Osteoblast (primary cell): ENCODE results near the gene PRKAB2. TPM values are rescaled to one million over a fixed set of nuclear protein-coding genes. Genes with fewer than 3 reads are reported as not detected.

Experiments used
- DNase-seq: peaks from one replicate; pipeline ENCODE4 v3.0.0; 2011; ENCODE audit warnings: low spot score, mixed read lengths; ENCODE audit not compliant: insufficient read length; ENCODE audit errors: missing footprints
- H2AFZ ChIP-seq: 2 replicates; pipeline ENCODE4 v1.6.0; 2011; ENCODE audit warnings: mild to moderate bottlenecking, low read length
- H3K27ac ChIP-seq: 2 replicates; pipeline ENCODE4 v1.5.1; 2011; ENCODE audit warnings: mild to moderate bottlenecking, low read depth, low read length, moderate library complexity
- H3K27me3 ChIP-seq: 2 replicates; pipeline ENCODE4 v1.6.0; 2012; ENCODE audit warnings: mild to moderate bottlenecking, control low read depth, inconsistent platforms, low read length, moderate library complexity; ENCODE audit not compliant: insufficient read depth
- H3K36me3 ChIP-seq: 2 replicates; pipeline ENCODE4 v1.5.1; 2011; ENCODE audit warnings: mild to moderate bottlenecking, low read length, control low read depth, moderate library complexity; ENCODE audit not compliant: insufficient read depth
- H3K4me1 ChIP-seq: 2 replicates; pipeline ENCODE4 v1.5.1; 2011; ENCODE audit warnings: mild to moderate bottlenecking, low read length, control low read depth, moderate library complexity; ENCODE audit not compliant: insufficient read depth
- H3K4me2 ChIP-seq: 2 replicates; pipeline ENCODE4 v1.6.0; 2011; ENCODE audit warnings: mild to moderate bottlenecking, low read length; ENCODE audit not compliant: insufficient read depth
- H3K4me3 ChIP-seq: fragments of 200-600 bp; sonication (generic); 3 replicates; pipeline ENCODE4 v1.5.1; 2012; ENCODE audit warnings: mild to moderate bottlenecking, low read length, inconsistent platforms; ENCODE audit not compliant: insufficient read depth
- H3K79me2 ChIP-seq: 2 replicates; pipeline ENCODE4 v1.6.0; 2012; ENCODE audit warnings: mild to moderate bottlenecking, low read length, control low read depth, inconsistent platforms; ENCODE audit not compliant: insufficient read depth
- H3K9me3 ChIP-seq: 2 replicates; pipeline ENCODE4 v1.5.1; 2011; ENCODE audit warnings: low read depth, low read length, control low read depth
- H4K20me1 ChIP-seq: 2 replicates; pipeline ENCODE4 v1.6.0; 2012; ENCODE audit warnings: mild to moderate bottlenecking, low read length, control low read depth; ENCODE audit not compliant: insufficient read depth
- total RNA-seq: library from RNA; depleted of rRNA; stranded (reverse); fragments of >200 nt; gene quantifications from 2 replicates; pipeline ENCODE4 v1.2.3, GENCODE V29; 2012
- TF ChIP-seq, protein P1 (sequence below): IDR thresholded peaks from 2 replicates; pipeline ENCODE4 v1.5.1; 2011; ENCODE audit warnings: mild to moderate bottlenecking, low read depth, low read length, moderate library complexity; ENCODE audit errors: extremely low read depth

PRKAB2 gene
- total RNA-seq, 1 donor = 22.8 TPM

DNA sequence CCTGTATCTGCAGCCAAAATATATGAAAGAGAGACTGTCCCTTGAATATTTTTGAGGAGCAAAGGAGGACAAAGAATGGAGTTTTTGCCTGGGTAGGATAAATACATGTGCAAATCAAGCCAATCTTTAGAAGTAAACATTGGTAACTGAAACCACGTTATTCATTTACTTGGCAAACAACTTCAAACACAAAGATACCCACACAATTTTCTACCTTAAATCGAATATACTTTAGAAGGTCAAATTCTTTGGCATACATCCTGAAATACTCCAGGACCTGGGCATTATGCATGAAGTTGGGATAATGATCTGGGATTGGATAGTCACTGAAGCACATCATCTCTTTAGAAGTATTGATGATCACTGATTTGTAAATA, 43.3 kb upstream of the PRKAB2 start:
- DNase-seq = no peak
- H3K4me2 ChIP-seq = no peak overlapping the region
- H3K27ac ChIP-seq = no peak overlapping the region
- no peaks in the 10 kb centered on the region for H4K20me1 ChIP-seq
- H2AFZ ChIP-seq = no peak overlapping the region
- no peaks in the 10 kb centered on the region for H3K4me1 ChIP-seq
- TF ChIP-seq, protein P1, sequence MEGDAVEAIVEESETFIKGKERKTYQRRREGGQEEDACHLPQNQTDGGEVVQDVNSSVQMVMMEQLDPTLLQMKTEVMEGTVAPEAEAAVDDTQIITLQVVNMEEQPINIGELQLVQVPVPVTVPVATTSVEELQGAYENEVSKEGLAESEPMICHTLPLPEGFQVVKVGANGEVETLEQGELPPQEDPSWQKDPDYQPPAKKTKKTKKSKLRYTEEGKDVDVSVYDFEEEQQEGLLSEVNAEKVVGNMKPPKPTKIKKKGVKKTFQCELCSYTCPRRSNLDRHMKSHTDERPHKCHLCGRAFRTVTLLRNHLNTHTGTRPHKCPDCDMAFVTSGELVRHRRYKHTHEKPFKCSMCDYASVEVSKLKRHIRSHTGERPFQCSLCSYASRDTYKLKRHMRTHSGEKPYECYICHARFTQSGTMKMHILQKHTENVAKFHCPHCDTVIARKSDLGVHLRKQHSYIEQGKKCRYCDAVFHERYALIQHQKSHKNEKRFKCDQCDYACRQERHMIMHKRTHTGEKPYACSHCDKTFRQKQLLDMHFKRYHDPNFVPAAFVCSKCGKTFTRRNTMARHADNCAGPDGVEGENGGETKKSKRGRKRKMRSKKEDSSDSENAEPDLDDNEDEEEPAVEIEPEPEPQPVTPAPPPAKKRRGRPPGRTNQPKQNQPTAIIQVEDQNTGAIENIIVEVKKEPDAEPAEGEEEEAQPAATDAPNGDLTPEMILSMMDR = no peak
- no peak overlapping the region for H3K4me3 ChIP-seq
- H3K9me3 ChIP-seq = no peaks in the 10 kb centered on the region
- H3K36me3 ChIP-seq = no peaks in the 10 kb centered on the region
- H3K27me3 ChIP-seq = no peaks in the 10 kb centered on the region
- H3K79me2 ChIP-seq = no peaks in the 10 kb centered on the region

DNA sequence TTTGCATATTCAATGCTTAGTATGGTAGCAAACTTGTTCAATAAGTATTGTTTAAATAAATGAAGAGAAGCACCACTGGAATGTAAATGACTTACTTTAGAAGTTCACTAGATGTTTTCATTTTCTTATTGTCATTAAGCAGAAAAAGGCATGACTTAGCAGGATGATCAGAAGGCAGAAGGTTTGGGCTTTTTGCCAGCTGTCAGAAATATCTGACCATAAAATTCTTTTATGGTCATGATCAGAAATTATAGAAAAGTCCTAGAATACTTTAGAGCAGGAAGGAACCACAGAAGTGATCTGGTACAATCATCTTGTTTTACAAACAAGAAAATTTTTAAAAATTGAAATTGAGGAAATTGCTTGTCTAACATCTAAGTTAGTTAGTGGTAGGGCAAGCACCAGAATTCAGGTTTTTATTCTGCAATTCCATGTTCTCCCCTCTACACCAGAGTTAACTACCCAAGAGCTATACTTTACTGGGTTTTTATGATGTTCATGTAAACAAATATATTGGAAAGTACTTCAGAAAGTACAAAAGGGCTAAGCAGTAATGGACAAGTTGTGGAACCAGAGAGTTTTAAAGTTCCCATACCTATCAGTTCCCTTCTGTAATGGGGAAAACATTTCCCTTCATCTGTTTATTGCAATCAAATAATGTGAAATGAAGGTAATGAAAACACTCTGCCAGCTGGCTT, 42.7 kb upstream of the PRKAB2 start:
- no peaks in the 10 kb centered on the region for H3K9me3 ChIP-seq
- H3K4me2 ChIP-seq = no peak overlapping the region
- no peaks in the 10 kb centered on the region for H3K79me2 ChIP-seq
- H2AFZ ChIP-seq = no peak overlapping the region
- no peaks in the 10 kb centered on the region for H3K36me3 ChIP-seq
- no peak overlapping the region for H3K4me3 ChIP-seq
- no peaks in the 10 kb centered on the region for H3K4me1 ChIP-seq
- H3K27ac ChIP-seq = no peak overlapping the region
- DNase-seq = no peak
- TF ChIP-seq, protein P1 = no peak
- H3K27me3 ChIP-seq = no peaks in the 10 kb centered on the region
- H4K20me1 ChIP-seq = no peaks in the 10 kb centered on the region

DNA sequence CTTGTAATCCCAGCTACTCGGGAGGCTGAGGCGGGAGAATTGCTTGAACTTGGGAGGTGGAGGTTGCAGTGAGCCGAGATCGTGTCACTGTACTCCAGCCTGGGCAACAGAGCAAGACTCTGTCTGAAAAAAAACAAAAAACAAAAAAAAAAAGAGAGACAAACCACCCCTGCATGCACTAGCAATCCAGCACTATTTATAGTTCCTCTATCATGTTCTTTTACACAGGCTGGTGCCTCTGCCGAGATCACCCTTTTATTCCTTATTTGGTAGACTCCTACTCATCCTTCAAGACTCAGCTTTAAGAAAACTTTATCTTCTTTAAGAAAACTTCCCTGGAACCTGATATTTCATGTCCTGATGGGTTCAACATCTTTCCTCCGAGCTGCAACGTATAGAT, 42.1 kb upstream of the PRKAB2 start:
- no peak overlapping the region for H3K27ac ChIP-seq
- no peaks in the 10 kb centered on the region for H3K79me2 ChIP-seq
- H3K36me3 ChIP-seq = no peaks in the 10 kb centered on the region
- H3K4me3 ChIP-seq = no peak overlapping the region
- H3K4me1 ChIP-seq = no peaks in the 10 kb centered on the region
- no peaks in the 10 kb centered on the region for H3K27me3 ChIP-seq
- H4K20me1 ChIP-seq = no peaks in the 10 kb centered on the region
- TF ChIP-seq, protein P1 = no peak
- no peak overlapping the region for H3K4me2 ChIP-seq
- no peak for DNase-seq
- no peak overlapping the region for H2AFZ ChIP-seq
- H3K9me3 ChIP-seq = no peaks in the 10 kb centered on the region

DNA sequence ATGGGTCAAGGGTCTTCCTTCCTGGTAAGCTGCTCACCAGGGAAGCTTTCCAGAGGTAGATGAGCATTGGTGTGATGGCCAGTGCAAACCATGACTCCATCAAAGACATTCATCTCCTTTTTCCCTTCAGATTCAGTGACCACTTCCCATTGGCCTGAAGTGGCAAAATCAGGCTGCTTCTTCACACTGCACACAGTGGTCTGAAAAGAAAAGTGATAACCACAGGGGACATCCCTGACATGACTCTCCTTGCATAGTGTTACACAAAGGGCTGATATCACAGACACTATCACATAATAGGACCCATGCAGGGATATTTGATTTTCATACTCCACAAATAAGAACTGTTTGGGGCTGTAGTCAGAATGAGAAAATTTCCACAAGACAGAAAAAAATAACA, 41.0 kb upstream of the PRKAB2 start:
- Histone ChIP-seq H3K4me3 (no peak overlapping the region), H3K4me1 (no peaks in the 10 kb centered on the region), H3K27ac (no peak overlapping the region), H4K20me1 (no peaks in the 10 kb centered on the region), H2AFZ (no peak overlapping the region), H3K4me2 (no peak overlapping the region), H3K9me3 (no peaks in the 10 kb centered on the region), H3K36me3 (no peaks in the 10 kb centered on the region), H3K27me3 (no peaks in the 10 kb centered on the region), H3K79me2 (no peaks in the 10 kb centered on the region)
- DNase-seq = no peak
- TF ChIP-seq, protein P1 = no peak
